Fibroblast of lung (primary cell): Measurements from ENCODE around the gene RENBP. TPM values are rescaled to one million over a fixed set of nuclear protein-coding genes. Genes with fewer than 3 reads are reported as not detected.

Experiments
- DNase-seq, 2 donors: peaks; one replicate each; pipeline versions ENCODE4 v3.0.0 to v3.0.0-alpha.2; 2010; ENCODE audit warnings: low read depth in 2 of 2
- H2AFZ ChIP-seq: 2 replicates; pipeline ENCODE4 v1.5.1; 2012; ENCODE audit warnings: low read length, control low read depth, inconsistent platforms
- H3K27ac ChIP-seq: 2 replicates; pipeline ENCODE4 v1.5.1; 2011; ENCODE audit warnings: low read length, control low read depth; ENCODE audit not compliant: insufficient read depth
- H3K27me3 ChIP-seq: 2 replicates; pipeline ENCODE4 v1.5.1; 2011; ENCODE audit warnings: mild to moderate bottlenecking, low read length; ENCODE audit not compliant: control insufficient read depth, insufficient read depth
- H3K36me3 ChIP-seq: 2 replicates; pipeline ENCODE4 v1.5.1; 2011; ENCODE audit warnings: low read length; ENCODE audit not compliant: control insufficient read depth, insufficient read depth
- H3K4me1 ChIP-seq: 2 replicates; pipeline ENCODE4 v1.5.1; 2011; ENCODE audit warnings: low read length; ENCODE audit not compliant: control insufficient read depth, insufficient read depth; ENCODE audit errors: extremely low read depth
- H3K4me2 ChIP-seq: 2 replicates; pipeline ENCODE4 v1.5.1; 2011; ENCODE audit warnings: low read length, control low read depth; ENCODE audit not compliant: insufficient read depth; ENCODE audit errors: extremely low read depth
- H3K4me3 ChIP-seq, 4 experiments: fragments of 200-600 bp in 1 of 4; sonication (generic) in 1 of 4; replicated peaks in 1 of 4; 2 replicates each; pipeline ENCODE4 v1.5.1; 2011 to 2016; ENCODE audit warnings: low read length in 4 of 4, low read depth in 3 of 4, mild to moderate bottlenecking in 3 of 4, control low read depth in 2 of 4, inconsistent platforms in 1 of 4, mixed read lengths in 1 of 4; ENCODE audit not compliant: insufficient read depth in 1 of 4; ENCODE audit errors: control extremely low read depth in 1 of 4
- H3K79me2 ChIP-seq: 2 replicates; pipeline ENCODE4 v1.5.1; 2012; ENCODE audit warnings: mild to moderate bottlenecking, low read length, inconsistent platforms; ENCODE audit not compliant: control insufficient read depth, insufficient read depth
- H3K9ac ChIP-seq: 2 replicates; pipeline ENCODE4 v1.5.1; 2011; ENCODE audit warnings: mild to moderate bottlenecking, low read length, control low read depth; ENCODE audit not compliant: insufficient read depth
- H3K9me3 ChIP-seq: 2 replicates; pipeline ENCODE4 v1.5.1; 2012; ENCODE audit warnings: low read depth, low read length; ENCODE audit not compliant: control insufficient read depth, insufficient read depth
- H4K20me1 ChIP-seq: 2 replicates; pipeline ENCODE4 v1.5.1; 2011; ENCODE audit warnings: low read length; ENCODE audit not compliant: control insufficient read depth, insufficient read depth; ENCODE audit errors: extremely low read depth
- CTCF ChIP-seq, 2 donors: IDR thresholded peaks in 1 of 2; conservative IDR thresholded peaks in 1 of 2; 1 replicate in 1 of 2; 2 replicates in 1 of 2; pipeline ENCODE4 v1.5.1; 2011 to 2012; ENCODE audit warnings: low read length in 2 of 2, control low read depth in 1 of 2, inconsistent platforms in 1 of 2, low read depth in 1 of 2, mild to moderate bottlenecking in 1 of 2
- EZH2 ChIP-seq: IDR thresholded peaks from 2 replicates; pipeline ENCODE4 v1.5.1; 2012; ENCODE audit warnings: low read length, control low read depth, mild to moderate bottlenecking; ENCODE audit errors: missing control alignments
- polyA plus RNA-seq, 2 donors: library from polyadenylated mRNA; depleted of rRNA in 1 of 2; stranded (reverse) in 1 of 2; unstranded in 1 of 2; fragments of >200 nt; gene quantifications; 2 replicates each; pipeline ENCODE4 v1.2.1, GENCODE V29; 2011 to 2012; ENCODE audit warnings: missing spikeins in 1 of 2
- total RNA-seq: library from RNA; depleted of rRNA; stranded (reverse); fragments of >200 nt; gene quantifications from 2 replicates; pipeline ENCODE4 v1.2.1, GENCODE V29; 2014

Gene RENBP
- total and polyA plus RNA-seq, 2 donors (not counting 1 experiment from before 2014, with no cell fraction given) = 0.92 to 8.8 TPM

DNA sequence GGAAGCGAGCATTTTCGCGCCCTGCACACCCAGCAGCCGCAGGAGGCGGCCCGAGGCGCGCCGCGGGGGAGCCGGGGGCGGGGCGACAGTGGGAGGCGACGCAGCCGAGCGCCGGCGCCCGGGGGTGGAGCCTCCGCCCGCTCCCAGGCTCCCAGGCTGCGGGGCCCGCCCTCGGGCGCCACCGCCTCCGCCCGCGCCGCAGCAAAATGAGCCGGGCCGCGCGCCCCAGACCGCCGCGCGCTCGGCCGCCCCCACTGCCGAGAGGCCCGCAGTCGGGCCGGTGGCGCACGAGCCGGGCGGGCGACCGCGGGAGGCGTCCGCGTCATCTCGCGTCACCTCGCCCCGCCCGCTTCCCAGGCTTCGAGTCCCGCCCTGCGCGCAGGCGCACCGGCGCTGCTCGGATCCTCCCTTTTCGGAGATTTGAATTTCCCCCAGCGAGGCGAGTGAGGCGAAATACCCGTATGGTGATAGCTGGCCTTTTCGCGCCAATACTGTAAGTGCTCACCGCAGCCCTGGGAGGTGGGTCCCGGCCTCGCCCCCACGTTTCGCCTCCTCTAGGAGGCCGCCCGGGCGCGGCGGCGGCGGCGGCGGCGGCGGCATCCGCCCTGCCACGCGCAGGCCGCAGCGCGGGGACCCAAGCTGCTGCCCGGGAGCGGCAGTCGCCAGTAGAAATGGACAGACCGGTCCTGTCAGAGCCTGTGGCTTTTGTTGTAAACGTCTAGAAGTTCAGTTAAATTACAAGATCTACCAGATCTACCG lies 28.1 kb upstream of the RENBP start, which contains the start of gene TMEM187:
TSS of gene TMEM187 (plus strand) at position 387 of the 759 bp plus-strand sequence. CDS start 9,309 bp downstream, outside the sequence.
- no peaks in the 10 kb centered on the region for H3K27me3 ChIP-seq
- peaks cover 10% of the 10 kb centered on the region for H3K4me1 ChIP-seq
- H3K36me3 ChIP-seq = no peaks in the 10 kb centered on the region
- peak within 1 kb of the TSS; percentile 98 for H3K9ac ChIP-seq
- peaks cover 43% of the 10 kb centered on the region for H3K79me2 ChIP-seq
- peak; percentile 82 to 84 for DNase-seq
- H3K27ac ChIP-seq = peak within 1 kb of the TSS; percentile 100
- H3K9me3 ChIP-seq = no peaks in the 10 kb centered on the region
- H3K4me3 ChIP-seq = peak within 1 kb of the TSS; percentile 81 to 99 (median 90)
- H3K4me2 ChIP-seq = peak within 1 kb of the TSS; percentile 96
- H2AFZ ChIP-seq = peak within 1 kb of the TSS; percentile 59
- TF ChIP-seq CTCF (conservative IDR thresholded peaks at IDR 0.05 in 1 of 2, IDR thresholded peaks at IDR 0.05 in 1 of 2; ENCODE audit: low read depth in 1 of 2, low read length in 2 of 2) = no peak
- TF ChIP-seq EZH2 = no peak
- no peaks in the 10 kb centered on the region for H4K20me1 ChIP-seq

DNA sequence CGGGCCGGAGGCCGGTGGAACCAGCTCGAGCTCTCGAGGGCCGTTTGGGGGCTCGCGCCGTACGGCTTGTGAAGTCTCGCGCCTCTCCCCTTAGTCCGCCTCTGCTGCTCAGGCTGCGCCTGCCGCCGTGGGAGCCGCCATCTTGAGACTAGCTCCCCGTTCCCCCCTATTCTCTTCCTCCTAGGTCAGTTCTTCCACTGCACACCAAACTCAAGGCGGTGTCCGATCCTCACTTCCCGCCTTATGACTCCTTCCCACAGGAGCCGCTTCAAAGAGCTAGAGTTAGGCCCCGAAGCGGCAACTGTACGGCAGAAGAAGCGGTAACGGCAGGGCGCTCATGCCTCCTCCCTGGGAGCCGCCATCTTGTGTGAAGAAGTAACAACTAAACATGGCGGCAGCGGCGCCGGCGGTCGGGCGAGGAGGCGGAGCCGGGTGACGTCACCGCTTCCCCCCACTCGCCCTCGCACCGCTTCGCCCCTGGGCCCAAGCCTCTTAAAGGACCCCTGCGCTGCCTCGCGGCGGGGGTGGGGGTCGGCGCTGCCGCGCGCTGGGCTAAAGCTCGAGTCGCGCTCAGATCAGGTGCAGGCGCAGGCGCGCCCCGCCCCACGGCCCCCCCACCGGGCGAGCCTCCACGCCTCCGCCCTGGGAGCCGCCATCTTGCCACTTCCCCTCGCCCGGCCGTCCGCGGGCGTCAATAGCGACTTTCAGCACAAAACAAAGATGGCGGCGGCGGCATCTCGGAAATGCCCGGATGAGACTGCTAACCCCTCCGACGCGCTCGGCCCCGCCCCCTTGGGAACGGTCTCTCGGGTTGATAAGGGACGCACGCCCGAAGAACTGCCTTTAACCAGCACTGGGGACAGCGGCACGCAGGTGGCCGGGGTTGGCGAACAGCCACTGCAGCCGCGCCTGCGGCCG lies 27.3 kb upstream of the RENBP start, which contains the start of gene HCFC1:
TSS of gene HCFC1 (minus strand) at position 369 of the 918 bp plus-strand sequence. CDS start 978 bp downstream, outside the sequence.
- H3K4me2 ChIP-seq = peak within 1 kb of the TSS; percentile 96
- H3K4me3 ChIP-seq = peak within 1 kb of the TSS; percentile 81 to 99 (median 90)
- DNase-seq = peak; percentile 85 to 88
- no peaks in the 10 kb centered on the region for H3K36me3 ChIP-seq
- H2AFZ ChIP-seq = peak within 1 kb of the TSS; percentile 59
- H3K4me1 ChIP-seq = peaks cover 17% of the 10 kb centered on the region
- H3K9me3 ChIP-seq = no peaks in the 10 kb centered on the region
- H3K9ac ChIP-seq = peak within 1 kb of the TSS; percentile 98
- H3K27ac ChIP-seq = peak within 1 kb of the TSS; percentile 100
- H3K79me2 ChIP-seq = peaks cover 52% of the 10 kb centered on the region
- no peaks in the 10 kb centered on the region for H3K27me3 ChIP-seq
- TF ChIP-seq CTCF (conservative IDR thresholded peaks at IDR 0.05 in 1 of 2, IDR thresholded peaks at IDR 0.05 in 1 of 2; ENCODE audit: low read depth in 1 of 2, low read length in 2 of 2) (no peak), EZH2 (no peak)
- H4K20me1 ChIP-seq = no peaks in the 10 kb centered on the region

DNA sequence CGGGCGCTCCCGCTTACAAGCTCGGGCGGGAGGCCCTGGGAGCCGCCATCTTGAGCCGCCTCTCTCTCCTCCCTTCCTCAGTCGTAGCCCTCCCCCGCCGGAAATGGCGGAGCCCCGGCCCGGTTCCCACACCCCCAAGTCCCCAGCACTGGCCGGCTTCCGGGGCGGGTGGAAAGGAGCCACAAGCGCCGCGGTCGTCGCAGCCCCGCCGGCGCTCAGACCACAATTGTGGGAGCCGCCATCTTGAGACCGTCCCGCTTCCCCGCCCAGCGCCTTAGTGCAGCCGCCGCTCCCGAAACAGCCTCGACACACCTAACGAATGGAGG lies 26.6 kb upstream of the RENBP start:
- H3K79me2 ChIP-seq = peaks cover 58% of the 10 kb centered on the region
- H3K4me1 ChIP-seq = peaks cover 21% of the 10 kb centered on the region
- no peaks in the 10 kb centered on the region for H3K36me3 ChIP-seq
- peak overlapping the region; percentile 98 for H3K9ac ChIP-seq
- no peaks in the 10 kb centered on the region for H3K9me3 ChIP-seq
- H3K27me3 ChIP-seq = no peaks in the 10 kb centered on the region
- peak overlapping the region; percentile 80 to 99 (median 88) for H3K4me3 ChIP-seq
- H3K4me2 ChIP-seq = peak overlapping the region; percentile 88
- H4K20me1 ChIP-seq = no peaks in the 10 kb centered on the region
- TF ChIP-seq CTCF (conservative IDR thresholded peaks at IDR 0.05 in 1 of 2, IDR thresholded peaks at IDR 0.05 in 1 of 2; ENCODE audit: low read depth in 1 of 2, low read length in 2 of 2) (no peak), EZH2 (no peak)
- peak overlapping the region; percentile 100 for H3K27ac ChIP-seq
- H2AFZ ChIP-seq = peak overlapping the region; percentile 59
- DNase-seq = peak; percentile 87 to 88
